Ovary (tissue), 9 donors: ENCODE data around the gene CHN2. TPM values are rescaled to one million over a fixed set of nuclear protein-coding genes. Genes with fewer than 3 reads are reported as not detected.

ENCODE experiments used
- DNase-seq, 5 donors: peaks; one replicate each; pipeline ENCODE4 v3.0.0-alpha.2; 2019 to 2020
- H3K27ac ChIP-seq, 2 donors: fragments of 200-600 bp; one replicate each; pipeline versions ENCODE4 v1.5.1 to v1.8.0; 2019 to 2022
- H3K27me3 ChIP-seq: fragments of 200-600 bp; one replicate; pipeline ENCODE4 v1.8.0; 2022
- H3K36me3 ChIP-seq: fragments of 200-600 bp; sonication (generic); one replicate; pipeline ENCODE4 v1.5.1; 2019
- H3K4me1 ChIP-seq: one replicate; pipeline ENCODE4 v1.8.1; 2013; ENCODE audit warnings: mild to moderate bottlenecking, moderate library complexity; ENCODE audit not compliant: insufficient read depth
- H3K4me3 ChIP-seq: fragments of 200-600 bp; sonication (generic); one replicate; pipeline ENCODE4 v1.5.1; 2017
- H3K9me3 ChIP-seq, 2 donors: fragments of 200-600 bp in 1 of 2; sonication (generic) in 1 of 2; one replicate each; pipeline versions ENCODE4 v1.5.1 to v1.8.1; 2013 to 2019; ENCODE audit warnings: mild to moderate bottlenecking in 1 of 2, moderate library complexity in 1 of 2
- EP300 ChIP-seq: sonication (generic); formaldehyde crosslinking; IDR thresholded peaks from one replicate; pipeline ENCODE4 v1.6.1; 2017; ENCODE audit warnings: antibody characterized with exemption
- POLR2A ChIP-seq: fragments of 450-650 bp; IDR thresholded peaks from one replicate; pipeline ENCODE4 v1.6.1; 2017; ENCODE audit warnings: antibody characterized with exemption, mild to moderate bottlenecking, moderate library complexity
- WGBS, 3 donors: extraction: QIAGEN DNeasy Blood & Tissue Kit in 1 of 3; methylation state at CpG; one replicate each; pipeline versions ENCODE4 v1.1.5 to v1.1.7; 2013 to 2017; 5-methylcytosine and 5-hydroxymethylcytosine counted together
- intact Hi-C, 4 donors: fragments of 100-400 bp; cut with DNase I; formaldehyde crosslinking; loops; one replicate each; pipeline versions ENCODE4 v1.11.0 to v1.15.1; 2022 to 2023
- polyA plus RNA-seq, 2 donors: library from polyadenylated mRNA; stranded (reverse); fragments of 200-250 nt in 1 of 2; fragments of 350-450 nt in 1 of 2; fragmentation: Illumina TruSeq in 1 of 2; extraction: RNeasy Lipid Tissue Mini Kit (QIAGEN cat#74804) in 1 of 2; gene quantifications; one replicate each; pipeline ENCODE4 v1.2.3, GENCODE V29; 2013 to 2014
- total RNA-seq, 7 donors: library from RNA; depleted of rRNA in 2 of 7; stranded (reverse); fragments of >200 nt in 2 of 7; fragmentation: NEBNext Ultra II Directional in 3 of 7; extraction: Animal tissue kit (Norgen Biotek cat#: 25700) in 3 of 7; gene quantifications; one replicate each; pipeline versions ENCODE4 v1.1.0 to v1.2.4, GENCODE V29; 2016 to 2023
- TF ChIP-seq, protein P1 (sequence below), 3 donors: fragments of 450-650 bp in 2 of 3; fragments of 200-600 bp in 1 of 3; IDR thresholded peaks; one replicate each; pipeline versions ENCODE4 v1.5.1 to v1.8.0; 2016 to 2022; ENCODE audit warnings: antibody characterized with exemption in 3 of 3, mild to moderate bottlenecking in 1 of 3
- donor health status: DM: no; HTN: no; CAD: no; lungs with moderate emphysema.
- donor health status: DM: no; HTN: no; CAD: no.
- donor health status: Bipolar disorder and iron deficiency.
- donor health status: DM: yes; HTN: yes; CAD: no.
- donor health status: DM: no; HTN: no; CAD: no.
- donor health status: DM: yes; HTN: yes; CAD: no.

Gene CHN2
- total and polyA plus RNA-seq, 9 donors = 17.9 to 32.6 (median 22.3) TPM

- DNase-seq = no peak
Measured at GRCh38 chr7:29282819-29283414, 88.3 kb downstream of the CHN2 start.

DNA sequence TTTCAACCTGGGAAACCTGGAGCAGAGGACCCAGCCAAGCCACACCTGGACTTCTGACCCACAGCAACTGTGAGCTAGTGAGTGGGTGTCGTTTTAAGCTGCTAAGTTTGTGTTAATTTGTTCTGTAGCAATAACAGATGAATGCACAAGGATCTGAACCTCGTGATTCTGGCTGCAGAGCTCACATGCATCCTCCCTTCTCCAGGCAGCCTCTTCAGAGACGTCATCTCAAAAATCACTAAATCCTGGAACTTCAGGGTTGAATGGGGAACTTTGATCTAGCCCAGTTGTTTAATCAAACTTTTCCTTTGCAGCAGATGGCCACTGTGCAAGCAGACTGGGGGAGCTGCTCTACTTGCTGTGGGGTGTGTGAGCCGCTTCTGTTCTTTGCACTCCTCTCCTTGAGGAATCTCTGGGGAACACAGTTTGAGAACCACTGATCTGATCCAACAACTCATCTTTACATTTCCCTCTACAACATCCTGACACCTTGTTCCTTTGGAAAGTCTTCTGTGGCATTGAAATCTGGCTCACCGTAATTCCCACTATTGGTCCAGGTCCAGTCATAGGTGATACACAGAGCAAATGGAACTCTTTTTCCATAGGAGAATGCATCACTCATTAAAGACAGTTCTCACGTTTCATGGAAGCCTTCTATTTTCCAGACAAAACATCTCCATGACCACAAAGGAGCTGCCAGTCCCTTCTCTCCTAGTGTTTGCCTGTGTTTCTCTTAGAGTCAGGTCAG lies 90.3 kb downstream of the CHN2 start:
- H3K27ac ChIP-seq = no peak overlapping the region
- TF ChIP-seq EP300 = no peak
- no peak for TF ChIP-seq POLR2A
- TF ChIP-seq, protein P1, sequence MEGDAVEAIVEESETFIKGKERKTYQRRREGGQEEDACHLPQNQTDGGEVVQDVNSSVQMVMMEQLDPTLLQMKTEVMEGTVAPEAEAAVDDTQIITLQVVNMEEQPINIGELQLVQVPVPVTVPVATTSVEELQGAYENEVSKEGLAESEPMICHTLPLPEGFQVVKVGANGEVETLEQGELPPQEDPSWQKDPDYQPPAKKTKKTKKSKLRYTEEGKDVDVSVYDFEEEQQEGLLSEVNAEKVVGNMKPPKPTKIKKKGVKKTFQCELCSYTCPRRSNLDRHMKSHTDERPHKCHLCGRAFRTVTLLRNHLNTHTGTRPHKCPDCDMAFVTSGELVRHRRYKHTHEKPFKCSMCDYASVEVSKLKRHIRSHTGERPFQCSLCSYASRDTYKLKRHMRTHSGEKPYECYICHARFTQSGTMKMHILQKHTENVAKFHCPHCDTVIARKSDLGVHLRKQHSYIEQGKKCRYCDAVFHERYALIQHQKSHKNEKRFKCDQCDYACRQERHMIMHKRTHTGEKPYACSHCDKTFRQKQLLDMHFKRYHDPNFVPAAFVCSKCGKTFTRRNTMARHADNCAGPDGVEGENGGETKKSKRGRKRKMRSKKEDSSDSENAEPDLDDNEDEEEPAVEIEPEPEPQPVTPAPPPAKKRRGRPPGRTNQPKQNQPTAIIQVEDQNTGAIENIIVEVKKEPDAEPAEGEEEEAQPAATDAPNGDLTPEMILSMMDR (IDR thresholded peaks at IDR 0.05) = no peak
- WGBS, 3 donors = 71 to 84% (median 73%) methylated on average over 6 of the region's 6 CpGs
- DNase-seq = no peak
- H3K27me3 ChIP-seq = no peaks in the 10 kb centered on the region
- intact Hi-C loops = no loop called here
- H3K4me1 ChIP-seq = no peaks in the 10 kb centered on the region
- H3K36me3 ChIP-seq = no peaks in the 10 kb centered on the region
- no peaks in the 10 kb centered on the region for H3K9me3 ChIP-seq
- H3K4me3 ChIP-seq = no peak overlapping the region

More at GRCh38 chr7:29282819-29283414, 88.3 kb downstream of the CHN2 start:
- WGBS, 3 donors = 69 to 77% (median 76%) methylated on average over 13 of the region's 13 CpGs
- Histone ChIP-seq H3K36me3 (no peaks in the 10 kb centered on the region), H3K4me3 (no peak overlapping the region), H3K9me3 (no peaks in the 10 kb centered on the region), H3K27me3 (no peaks in the 10 kb centered on the region), H3K4me1 (no peaks in the 10 kb centered on the region), H3K27ac (no peak overlapping the region)
- intact Hi-C loops = no loop called here
- TF ChIP-seq POLR2A (no peak), EP300 (no peak)
- TF ChIP-seq, protein P1 (IDR thresholded peaks at IDR 0.05) = no peak

DNA sequence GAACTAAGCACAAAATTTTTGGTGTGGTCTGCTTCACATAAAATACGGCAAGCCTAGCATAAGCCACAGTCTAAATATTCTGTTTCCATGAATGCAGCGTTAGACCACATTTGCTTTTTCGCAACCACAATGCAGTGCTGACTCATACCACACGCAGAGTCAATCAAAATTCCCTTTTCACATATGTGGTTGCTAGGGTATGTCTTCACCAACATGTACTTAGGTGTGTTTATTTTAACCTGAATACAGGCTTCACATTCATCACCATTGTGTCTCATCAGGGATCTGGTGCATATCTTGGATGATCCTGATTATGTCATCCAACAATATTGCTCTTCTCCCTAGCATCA lies 90.8 kb downstream of the CHN2 start:
- 79 to 91% (median 82%) methylated on average over 4 of the region's 4 CpGs for WGBS, 3 donors
- intact Hi-C loops = no loop called here
- no peaks in the 10 kb centered on the region for H3K36me3 ChIP-seq
- DNase-seq = no peak
- H3K27ac ChIP-seq = no peak overlapping the region
- no peaks in the 10 kb centered on the region for H3K27me3 ChIP-seq
- H3K4me3 ChIP-seq = no peak overlapping the region
- TF ChIP-seq EP300 (no peak), POLR2A (no peak)
- TF ChIP-seq, protein P1 (IDR thresholded peaks at IDR 0.05) = no peak
- no peaks in the 10 kb centered on the region for H3K9me3 ChIP-seq
- no peaks in the 10 kb centered on the region for H3K4me1 ChIP-seq

GRCh38 chr7:29285861-29286260 lies 91.3 kb downstream of the CHN2 start:
- Histone ChIP-seq H3K4me3 (no peak overlapping the region), H3K9me3 (no peaks in the 10 kb centered on the region), H3K4me1 (no peaks in the 10 kb centered on the region), H3K36me3 (no peaks in the 10 kb centered on the region), H3K27ac (no peak overlapping the region), H3K27me3 (no peaks in the 10 kb centered on the region)
- 94 to 96% (median 95%) methylated on average over 3 of the region's 3 CpGs for WGBS, 3 donors
- TF ChIP-seq EP300 (no peak), POLR2A (no peak)
- TF ChIP-seq, protein P1 (IDR thresholded peaks at IDR 0.05) = no peak
- no peak for DNase-seq
- intact Hi-C loops = no loop called here
